Measurements from ENCODE around the gene P2RY6.

The P2RY6 gene

GRCh38 chr11:73308003-73308960, 36.1 kb downstream of the P2RY6 start, which contains the start of gene ARHGEF17:
TSS of gene ARHGEF17 (plus strand) at chr11:73308276. CDS start at chr11:73308639, 363 bp downstream.
- Histone ChIP-seq H3K36me3 (ENCODE audit: control insufficient read depth, insufficient read depth, low read length) (no peaks in the 10 kb centered on the region), H3K9me3 (ENCODE audit: control insufficient read depth, low read length) (no peaks in the 10 kb centered on the region), H3K4me3 (ENCODE audit: insufficient read depth, low read depth, low read length, poor library complexity, severe bottlenecking) (peak within 1 kb of the TSS; percentile 73), H3K4me1 (ENCODE audit: control insufficient read depth, insufficient read depth, low read length, poor library complexity, severe bottlenecking) (peaks cover 15% of the 10 kb centered on the region), H3K27ac (ENCODE audit: insufficient read depth, low read length, poor library complexity, severe bottlenecking) (no peak within 1 kb of the TSS), H3K27me3 (replicated peaks; ENCODE audit: control insufficient read depth, insufficient read depth, low read length, poor library complexity, severe bottlenecking) (peaks cover 19% of the 10 kb centered on the region)
- DNase-seq = peak; percentile 14 to 25 (median 18)

DNA sequence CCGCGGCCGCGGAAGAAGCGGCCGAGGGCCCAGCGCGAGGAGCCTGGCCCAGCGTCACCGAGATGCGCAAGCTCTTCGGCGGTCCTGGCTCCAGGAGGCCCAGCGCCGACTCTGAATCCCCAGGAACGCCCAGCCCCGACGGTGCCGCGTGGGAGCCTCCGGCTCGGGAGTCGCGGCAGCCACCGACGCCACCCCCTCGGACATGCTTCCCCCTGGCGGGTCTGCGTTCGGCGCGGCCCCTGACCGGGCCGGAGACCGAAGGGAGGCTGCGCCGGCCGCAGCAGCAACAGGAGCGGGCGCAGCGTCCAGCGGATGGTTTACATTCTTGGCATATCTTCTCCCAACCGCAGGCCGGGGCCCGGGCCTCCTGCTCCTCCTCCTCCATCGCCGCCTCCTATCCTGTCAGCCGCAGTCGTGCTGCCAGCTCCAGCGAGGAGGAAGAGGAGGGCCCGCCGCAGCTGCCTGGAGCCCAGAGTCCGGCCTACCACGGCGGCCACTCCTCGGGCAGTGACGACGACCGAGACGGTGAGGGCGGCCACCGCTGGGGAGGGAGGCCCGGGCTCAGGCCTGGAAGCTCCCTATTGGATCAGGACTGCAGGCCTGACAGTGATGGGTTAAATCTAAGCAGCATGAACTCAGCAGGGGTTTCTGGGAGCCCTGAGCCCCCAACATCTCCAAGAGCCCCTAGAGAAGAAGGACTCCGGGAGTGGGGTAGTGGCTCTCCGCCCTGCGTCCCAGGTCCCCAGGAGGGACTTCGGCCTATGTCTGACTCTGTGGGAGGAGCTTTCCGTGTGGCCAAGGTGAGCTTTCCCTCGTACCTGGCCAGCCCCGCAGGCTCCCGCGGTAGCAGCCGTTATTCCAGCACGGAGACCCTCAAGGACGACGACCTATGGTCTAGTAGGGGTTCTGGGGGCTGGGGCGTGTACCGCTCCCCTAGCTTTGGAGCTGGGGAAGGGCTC, 37.1 kb downstream of the P2RY6 start:
- H3K27ac ChIP-seq (ENCODE audit: insufficient read depth, low read length, poor library complexity, severe bottlenecking) = no peak overlapping the region
- no peaks in the 10 kb centered on the region for H3K36me3 ChIP-seq (ENCODE audit: control insufficient read depth, insufficient read depth, low read length)
- no peaks in the 10 kb centered on the region for H3K9me3 ChIP-seq (ENCODE audit: control insufficient read depth, low read length)
- peaks cover 19% of the 10 kb centered on the region for H3K27me3 ChIP-seq (replicated peaks; ENCODE audit: control insufficient read depth, insufficient read depth, low read length, poor library complexity, severe bottlenecking)
- peaks cover 15% of the 10 kb centered on the region for H3K4me1 ChIP-seq (ENCODE audit: control insufficient read depth, insufficient read depth, low read length, poor library complexity, severe bottlenecking)
- H3K4me3 ChIP-seq (ENCODE audit: insufficient read depth, low read depth, low read length, poor library complexity, severe bottlenecking) = peak overlapping the region; percentile 4
- no peak for DNase-seq

GRCh38 chr11:73310076-73310475, 37.9 kb downstream of the P2RY6 start:
- no peak for DNase-seq
- Histone ChIP-seq H3K4me1 (ENCODE audit: control insufficient read depth, insufficient read depth, low read length, poor library complexity, severe bottlenecking) (peaks cover 15% of the 10 kb centered on the region), H3K27me3 (replicated peaks; ENCODE audit: control insufficient read depth, insufficient read depth, low read length, poor library complexity, severe bottlenecking) (peaks cover 19% of the 10 kb centered on the region), H3K36me3 (ENCODE audit: control insufficient read depth, insufficient read depth, low read length) (no peaks in the 10 kb centered on the region), H3K9me3 (ENCODE audit: control insufficient read depth, low read length) (no peaks in the 10 kb centered on the region), H3K4me3 (ENCODE audit: insufficient read depth, low read depth, low read length, poor library complexity, severe bottlenecking) (no peak overlapping the region), H3K27ac (ENCODE audit: insufficient read depth, low read length, poor library complexity, severe bottlenecking) (no peak overlapping the region)

- no peaks in the 10 kb centered on the region for H3K9me3 ChIP-seq (ENCODE audit: control insufficient read depth, low read length)
- H3K4me1 ChIP-seq (ENCODE audit: control insufficient read depth, insufficient read depth, low read length, poor library complexity, severe bottlenecking) = peaks cover 15% of the 10 kb centered on the region
- no peaks in the 10 kb centered on the region for H3K36me3 ChIP-seq (ENCODE audit: control insufficient read depth, insufficient read depth, low read length)
- H3K4me3 ChIP-seq (ENCODE audit: insufficient read depth, low read depth, low read length, poor library complexity, severe bottlenecking) = no peak overlapping the region
- no peak for DNase-seq
- no peak overlapping the region for H3K27ac ChIP-seq (ENCODE audit: insufficient read depth, low read length, poor library complexity, severe bottlenecking)
- peaks cover 19% of the 10 kb centered on the region for H3K27me3 ChIP-seq (replicated peaks; ENCODE audit: control insufficient read depth, insufficient read depth, low read length, poor library complexity, severe bottlenecking)
These were observed 38.7 kb downstream of the P2RY6 start for GRCh38 chr11:73310661-73311393.

DNA sequence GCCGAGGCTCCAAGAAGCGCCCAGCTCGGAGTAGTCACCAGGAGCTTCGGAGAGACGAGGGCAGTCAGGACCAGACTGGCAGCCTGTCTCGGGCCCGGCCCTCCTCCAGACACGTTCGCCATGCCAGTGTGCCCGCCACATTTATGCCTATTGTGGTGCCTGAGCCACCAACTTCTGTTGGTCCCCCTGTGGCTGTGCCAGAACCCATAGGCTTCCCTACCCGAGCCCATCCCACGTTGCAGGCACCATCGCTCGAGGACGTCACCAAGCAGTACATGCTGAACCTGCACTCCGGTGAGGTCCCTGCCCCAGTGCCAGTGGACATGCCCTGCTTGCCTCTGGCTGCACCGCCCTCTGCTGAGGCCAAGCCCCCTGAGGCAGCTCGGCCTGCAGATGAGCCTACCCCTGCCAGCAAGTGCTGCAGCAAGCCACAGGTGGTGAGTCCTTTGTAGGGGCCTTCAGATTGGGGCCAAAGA, 39.3 kb downstream of the P2RY6 start:
- Histone ChIP-seq H3K27me3 (replicated peaks; ENCODE audit: control insufficient read depth, insufficient read depth, low read length, poor library complexity, severe bottlenecking) (peaks cover 19% of the 10 kb centered on the region), H3K4me1 (ENCODE audit: control insufficient read depth, insufficient read depth, low read length, poor library complexity, severe bottlenecking) (peaks cover 15% of the 10 kb centered on the region), H3K27ac (ENCODE audit: insufficient read depth, low read length, poor library complexity, severe bottlenecking) (no peak overlapping the region), H3K36me3 (ENCODE audit: control insufficient read depth, insufficient read depth, low read length) (no peaks in the 10 kb centered on the region), H3K4me3 (ENCODE audit: insufficient read depth, low read depth, low read length, poor library complexity, severe bottlenecking) (no peak overlapping the region), H3K9me3 (ENCODE audit: control insufficient read depth, low read length) (no peaks in the 10 kb centered on the region)
- DNase-seq = no peak

DNA sequence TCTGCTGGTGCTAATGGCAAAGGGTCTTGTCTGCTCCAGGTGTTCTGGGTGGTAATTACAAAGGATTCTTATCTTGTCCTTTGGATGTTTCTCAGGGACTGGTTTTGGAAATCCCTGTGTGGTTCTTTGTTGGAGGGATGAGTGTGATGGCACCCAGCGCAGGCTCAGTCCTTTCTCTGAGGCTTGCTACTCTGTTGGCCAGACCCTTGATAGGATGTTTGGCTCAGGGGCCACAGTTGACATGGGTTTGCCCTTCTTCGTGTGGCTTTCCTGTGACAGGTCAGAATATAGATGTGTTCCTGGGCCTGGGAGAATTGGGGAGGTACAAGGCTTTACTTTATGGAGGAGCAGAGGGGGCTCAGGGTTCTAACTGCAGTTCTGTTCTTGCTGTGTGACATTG, 39.9 kb downstream of the P2RY6 start:
- Histone ChIP-seq H3K27me3 (replicated peaks; ENCODE audit: control insufficient read depth, insufficient read depth, low read length, poor library complexity, severe bottlenecking) (peaks cover 19% of the 10 kb centered on the region), H3K9me3 (ENCODE audit: control insufficient read depth, low read length) (no peaks in the 10 kb centered on the region), H3K4me1 (ENCODE audit: control insufficient read depth, insufficient read depth, low read length, poor library complexity, severe bottlenecking) (peaks cover 15% of the 10 kb centered on the region), H3K4me3 (ENCODE audit: insufficient read depth, low read depth, low read length, poor library complexity, severe bottlenecking) (no peak overlapping the region), H3K36me3 (ENCODE audit: control insufficient read depth, insufficient read depth, low read length) (no peaks in the 10 kb centered on the region), H3K27ac (ENCODE audit: insufficient read depth, low read length, poor library complexity, severe bottlenecking) (no peak overlapping the region)
- DNase-seq = no peak

DNA sequence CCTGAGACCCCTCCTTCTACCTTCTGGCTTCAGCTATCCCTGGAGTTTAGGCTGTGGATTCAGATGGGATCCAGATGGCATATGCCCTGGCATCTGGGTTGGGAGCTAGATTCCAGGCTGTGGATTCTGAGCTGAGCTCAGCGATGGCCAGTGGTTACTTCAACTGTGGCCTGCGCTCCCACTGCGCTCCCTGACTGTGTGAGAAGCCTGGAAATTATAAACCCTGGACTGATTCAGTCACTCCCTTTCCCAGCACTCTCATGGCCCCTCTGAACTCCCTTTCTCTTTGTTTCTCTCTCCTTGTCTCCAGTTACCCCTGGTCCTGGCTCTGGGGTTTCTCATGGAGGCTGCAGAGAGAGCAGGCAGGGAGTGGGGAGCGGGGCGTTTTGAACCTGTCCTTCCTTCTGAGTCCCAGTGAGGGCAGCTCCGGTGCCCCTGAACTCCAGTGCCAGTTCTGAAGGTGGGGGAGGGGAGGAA, 40.8 kb downstream of the P2RY6 start:
- H3K9me3 ChIP-seq (ENCODE audit: control insufficient read depth, low read length) = no peaks in the 10 kb centered on the region
- no peak for DNase-seq
- no peak overlapping the region for H3K27ac ChIP-seq (ENCODE audit: insufficient read depth, low read length, poor library complexity, severe bottlenecking)
- H3K36me3 ChIP-seq (ENCODE audit: control insufficient read depth, insufficient read depth, low read length) = no peaks in the 10 kb centered on the region
- peaks cover 12% of the 10 kb centered on the region for H3K4me1 ChIP-seq (ENCODE audit: control insufficient read depth, insufficient read depth, low read length, poor library complexity, severe bottlenecking)
- H3K27me3 ChIP-seq (replicated peaks; ENCODE audit: control insufficient read depth, insufficient read depth, low read length, poor library complexity, severe bottlenecking) = peaks cover 16% of the 10 kb centered on the region
- H3K4me3 ChIP-seq (ENCODE audit: insufficient read depth, low read depth, low read length, poor library complexity, severe bottlenecking) = no peak overlapping the region

GRCh38 chr11:73313652-73314051, 41.5 kb downstream of the P2RY6 start:
- peaks cover 4% of the 10 kb centered on the region for H3K4me1 ChIP-seq (ENCODE audit: control insufficient read depth, insufficient read depth, low read length, poor library complexity, severe bottlenecking)
- H3K27ac ChIP-seq (ENCODE audit: insufficient read depth, low read length, poor library complexity, severe bottlenecking) = no peak overlapping the region
- H3K4me3 ChIP-seq (ENCODE audit: insufficient read depth, low read depth, low read length, poor library complexity, severe bottlenecking) = no peak overlapping the region
- H3K27me3 ChIP-seq (replicated peaks; ENCODE audit: control insufficient read depth, insufficient read depth, low read length, poor library complexity, severe bottlenecking) = peaks cover 9% of the 10 kb centered on the region
- DNase-seq = no peak
- no peaks in the 10 kb centered on the region for H3K9me3 ChIP-seq (ENCODE audit: control insufficient read depth, low read length)
- no peaks in the 10 kb centered on the region for H3K36me3 ChIP-seq (ENCODE audit: control insufficient read depth, insufficient read depth, low read length)
